HG03457 (cell line): Measurements from ENCODE around the gene RBPJ.

Experiments used
- ATAC-seq: cut with Tn5 transposase; IDR thresholded peaks from one replicate; pipeline ENCODE4 v1.9.1; 2021; ENCODE audit warnings: moderate number of reproducible peaks; ENCODE audit not compliant: unreplicated experiment

Gene RBPJ

GRCh38 chr4:26320538-26321372 is at the start of gene RBPJ:
TSS of gene RBPJ (plus strand) at chr4:26321014. CDS start at chr4:26321029, 15 bp downstream.
- ATAC-seq, result no peak

GRCh38 chr4:26271703-26272102 is 49.1 kb upstream of the RBPJ start:
- no peak for ATAC-seq

- no peak for ATAC-seq
Measured at GRCh38 chr4:26272654-26273615, 47.9 kb upstream of the RBPJ start.

- no peak for ATAC-seq
Measured at GRCh38 chr4:26273616-26273980, 47.2 kb upstream of the RBPJ start.

GRCh38 chr4:26275281-26275680 is 45.5 kb upstream of the RBPJ start:
- ATAC-seq, result no peak

GRCh38 chr4:26279446-26279845 is 41.4 kb upstream of the RBPJ start:
- no peak for ATAC-seq

- no peak for ATAC-seq
Measured at GRCh38 chr4:26281881-26282280, 38.9 kb upstream of the RBPJ start.

GRCh38 chr4:26284536-26284935 is 36.3 kb upstream of the RBPJ start:
- no peak for ATAC-seq

- ATAC-seq, result no peak
Measured at GRCh38 chr4:26285272-26285671, 35.5 kb upstream of the RBPJ start.

- ATAC-seq, result no peak
Measured at GRCh38 chr4:26287756-26288155, 33.1 kb upstream of the RBPJ start.

GRCh38 chr4:26288355-26288909 is 32.4 kb upstream of the RBPJ start:
- ATAC-seq, result peak; percentile 80

GRCh38 chr4:26289401-26289800 is 31.4 kb upstream of the RBPJ start:
- ATAC-seq, result no peak

GRCh38 chr4:26290321-26290720 is 30.5 kb upstream of the RBPJ start:
- ATAC-seq, result no peak

- ATAC-seq, result no peak
Measured at GRCh38 chr4:26294904-26295303, 25.9 kb upstream of the RBPJ start.

- no peak for ATAC-seq
Measured at GRCh38 chr4:26296021-26296420, 24.8 kb upstream of the RBPJ start.

GRCh38 chr4:26296514-26296913 is 24.3 kb upstream of the RBPJ start:
- no peak for ATAC-seq

GRCh38 chr4:26297219-26297618 is 23.6 kb upstream of the RBPJ start:
- no peak for ATAC-seq

- ATAC-seq, result no peak
Measured at GRCh38 chr4:26298198-26298947, 22.4 kb upstream of the RBPJ start.

- no peak for ATAC-seq
Measured at GRCh38 chr4:26299254-26299882, 21.4 kb upstream of the RBPJ start.
